ENCODE data around the gene ZFYVE28.
A peak's percentile ranks its signal among the peaks of the same experiment; 100 is the strongest.
"Not testable (repeated sequence)": the region's sequence is repeated elsewhere in the genome, so short reads cannot be mapped to it uniquely, and the experiment has no call there.

The ZFYVE28 gene

DNA sequence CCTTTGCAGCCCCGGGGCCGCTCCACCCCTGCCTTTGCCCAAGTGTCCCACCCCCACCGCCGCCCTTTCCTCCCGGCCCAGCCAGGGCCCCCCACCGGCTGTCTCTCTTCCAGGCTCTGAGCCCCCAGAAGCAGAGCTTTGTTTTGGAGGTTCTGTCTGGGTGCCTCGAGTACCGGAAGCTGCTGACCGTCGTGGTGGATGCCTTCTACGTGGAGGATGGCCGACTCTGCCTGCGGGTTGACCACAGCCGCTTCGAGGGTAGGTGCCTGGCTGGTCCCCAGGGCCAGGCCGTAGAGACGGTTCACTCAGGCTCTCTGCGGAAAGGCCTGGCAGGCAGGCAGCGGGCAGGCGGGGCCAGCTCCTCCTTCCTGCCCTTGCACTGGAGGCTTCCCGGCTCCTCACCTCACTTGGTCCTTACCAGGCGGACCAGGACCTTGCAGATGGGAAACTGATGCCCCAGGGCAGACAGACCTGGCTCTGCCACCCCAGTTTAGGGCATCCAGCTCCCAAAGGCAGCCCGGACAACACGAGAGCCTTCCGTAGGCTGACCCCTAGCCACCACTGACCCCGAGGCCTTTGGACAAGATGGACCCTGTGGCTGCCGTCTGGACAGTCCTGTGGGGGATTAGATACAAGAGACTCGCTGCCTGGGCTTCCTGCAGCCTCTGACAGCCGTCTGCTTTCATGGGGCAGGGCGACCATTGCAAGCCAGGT, 18.5 kb upstream of the ZFYVE28 start:
- DNase-seq (ENCODE audit: extremely low read depth, low read depth): no peak

DNA sequence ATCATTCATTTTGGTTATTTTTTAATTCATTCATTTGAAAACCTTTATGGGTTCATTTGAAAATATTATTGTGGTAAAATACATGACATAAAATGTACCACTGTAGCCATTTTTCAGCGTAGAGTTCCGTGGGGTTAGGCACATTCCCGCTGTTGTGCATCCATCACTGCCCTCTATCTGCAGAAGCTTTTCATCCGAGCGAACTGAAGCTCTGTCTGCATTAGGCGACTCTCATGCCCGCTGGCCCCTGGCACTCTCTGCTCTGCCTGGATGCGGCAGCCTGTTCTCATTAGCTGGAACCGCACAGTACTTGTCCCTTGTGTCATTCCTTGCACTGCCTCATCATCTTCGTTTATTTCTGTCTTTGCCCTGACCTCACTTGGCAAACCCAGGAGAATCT, 17.9 kb upstream of the ZFYVE28 start:
- no peak for DNase-seq (ENCODE audit: extremely low read depth, low read depth)
- TF ChIP-seq, protein P1, sequence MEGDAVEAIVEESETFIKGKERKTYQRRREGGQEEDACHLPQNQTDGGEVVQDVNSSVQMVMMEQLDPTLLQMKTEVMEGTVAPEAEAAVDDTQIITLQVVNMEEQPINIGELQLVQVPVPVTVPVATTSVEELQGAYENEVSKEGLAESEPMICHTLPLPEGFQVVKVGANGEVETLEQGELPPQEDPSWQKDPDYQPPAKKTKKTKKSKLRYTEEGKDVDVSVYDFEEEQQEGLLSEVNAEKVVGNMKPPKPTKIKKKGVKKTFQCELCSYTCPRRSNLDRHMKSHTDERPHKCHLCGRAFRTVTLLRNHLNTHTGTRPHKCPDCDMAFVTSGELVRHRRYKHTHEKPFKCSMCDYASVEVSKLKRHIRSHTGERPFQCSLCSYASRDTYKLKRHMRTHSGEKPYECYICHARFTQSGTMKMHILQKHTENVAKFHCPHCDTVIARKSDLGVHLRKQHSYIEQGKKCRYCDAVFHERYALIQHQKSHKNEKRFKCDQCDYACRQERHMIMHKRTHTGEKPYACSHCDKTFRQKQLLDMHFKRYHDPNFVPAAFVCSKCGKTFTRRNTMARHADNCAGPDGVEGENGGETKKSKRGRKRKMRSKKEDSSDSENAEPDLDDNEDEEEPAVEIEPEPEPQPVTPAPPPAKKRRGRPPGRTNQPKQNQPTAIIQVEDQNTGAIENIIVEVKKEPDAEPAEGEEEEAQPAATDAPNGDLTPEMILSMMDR (IDR thresholded peaks at IDR 0.05; ENCODE audit: low read depth, low read length): peak; percentile 42

More for the DNA sequence above, 18.5 kb upstream of the ZFYVE28 start:
- TF ChIP-seq, protein P1 (IDR thresholded peaks at IDR 0.05; ENCODE audit: low read depth, low read length): no peak

DNA sequence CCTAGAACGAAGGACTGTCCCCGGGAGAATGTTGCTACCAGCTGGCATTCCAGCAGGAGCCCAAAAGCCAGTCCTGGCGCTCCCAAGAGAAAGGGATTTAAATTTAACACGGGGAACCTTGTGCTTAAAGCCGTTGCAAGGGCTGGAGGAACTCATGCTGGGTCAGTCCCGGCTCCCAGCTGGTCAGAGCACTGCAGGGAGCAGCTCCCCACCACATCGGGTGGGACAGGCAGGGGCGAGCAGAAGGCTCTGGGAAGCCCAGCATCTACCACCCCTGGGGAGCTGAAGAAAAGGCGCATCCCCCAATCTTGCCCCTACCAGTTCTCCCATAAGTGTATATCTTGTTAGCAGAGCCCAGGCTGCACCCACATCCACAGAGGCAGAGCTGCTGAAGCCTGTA, 16.0 kb upstream of the ZFYVE28 start:
- DNase-seq (ENCODE audit: extremely low read depth, low read depth): no peak
- TF ChIP-seq, protein P1 (IDR thresholded peaks at IDR 0.05; ENCODE audit: low read depth, low read length): no peak

DNA sequence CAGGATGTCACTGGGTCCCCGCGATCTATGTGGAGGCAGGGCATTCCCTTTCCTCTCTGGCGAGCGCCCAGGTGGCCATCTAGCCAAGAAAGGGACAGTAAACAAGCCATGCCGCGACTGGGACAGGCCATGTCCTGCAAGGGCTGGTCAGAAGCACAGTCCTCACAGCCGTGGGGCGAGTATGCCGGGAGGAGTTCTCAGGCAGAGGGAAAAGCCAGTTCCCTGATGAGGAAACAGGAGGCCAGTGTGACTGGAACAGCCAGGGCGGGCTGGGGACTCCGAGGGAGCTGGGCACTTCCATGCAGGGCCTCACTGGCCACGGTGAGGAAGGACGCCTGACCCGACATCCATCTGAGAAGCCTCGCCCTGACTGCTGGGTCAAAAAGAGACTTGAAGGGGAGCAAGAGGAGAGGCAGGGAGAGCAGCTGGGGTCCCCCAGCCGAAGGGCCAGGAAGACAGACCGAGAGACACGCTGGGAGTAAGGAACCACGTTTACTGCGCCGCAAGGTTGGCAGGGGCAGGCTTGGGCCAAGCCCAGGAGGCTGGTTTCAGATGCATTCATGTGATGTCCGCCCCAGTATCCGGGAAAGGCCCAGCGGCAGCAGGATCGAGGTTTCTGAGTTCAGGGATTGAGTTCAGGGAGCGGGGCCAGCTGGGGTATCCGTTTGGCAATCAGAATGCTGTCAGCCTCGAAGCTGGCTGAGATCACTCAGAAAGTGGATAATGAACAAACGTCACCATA, 15.3 kb upstream of the ZFYVE28 start:
- TF ChIP-seq, protein P1 (IDR thresholded peaks at IDR 0.05; ENCODE audit: low read depth, low read length): no peak
- no peak for DNase-seq (ENCODE audit: extremely low read depth, low read depth)

DNA sequence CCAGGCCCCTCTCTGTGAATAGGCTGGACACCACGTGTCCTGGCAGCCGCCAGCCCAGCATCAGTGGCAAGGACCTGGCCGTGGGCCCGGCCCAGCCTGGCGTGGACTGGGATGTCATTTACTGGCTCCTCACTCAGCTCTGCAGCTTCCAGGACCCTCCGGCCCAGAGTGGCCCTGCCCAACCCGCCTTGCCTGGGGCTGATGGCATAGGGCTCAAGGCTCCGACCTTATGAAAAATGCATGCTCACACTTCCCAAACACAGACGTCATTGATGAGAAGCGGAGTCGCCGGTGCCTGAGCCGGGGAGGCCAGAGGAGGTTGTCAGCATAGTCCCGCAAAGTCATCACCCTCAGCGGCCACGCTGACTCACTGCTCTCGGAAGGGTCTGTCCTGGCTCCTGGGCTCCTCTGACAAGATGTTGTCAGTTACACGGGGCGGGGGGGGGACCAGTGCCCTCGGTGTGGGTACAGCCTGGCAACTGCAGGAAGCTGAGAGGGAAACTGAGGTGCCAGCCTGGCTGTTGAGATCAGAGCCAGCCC, 14.6 kb upstream of the ZFYVE28 start:
- TF ChIP-seq, protein P1 (IDR thresholded peaks at IDR 0.05; ENCODE audit: low read depth, low read length): no peak

DNA sequence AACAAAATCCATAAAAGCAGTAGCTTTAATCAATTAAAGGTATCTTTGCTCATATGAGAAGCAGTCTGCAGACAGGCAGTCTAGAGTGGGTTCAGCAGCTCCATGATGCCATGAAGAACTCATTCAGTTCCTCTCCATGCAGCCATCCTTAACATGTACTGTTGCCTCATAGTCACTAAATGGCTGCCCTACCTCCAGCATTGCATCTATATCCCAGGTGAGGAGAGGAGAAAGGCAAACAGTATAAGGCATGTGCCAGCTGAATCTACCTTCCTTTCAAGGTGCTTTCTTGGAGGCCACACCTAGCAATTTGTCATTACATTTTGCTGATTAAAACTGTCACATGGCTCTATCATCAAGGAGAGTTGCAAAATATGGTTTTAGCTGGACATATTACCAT, 13.6 kb upstream of the ZFYVE28 start:
- DNase-seq (ENCODE audit: extremely low read depth, low read depth): no peak
- TF ChIP-seq, protein P1 (IDR thresholded peaks at IDR 0.05; ENCODE audit: low read depth, low read length): no peak

More for the DNA sequence above, 14.6 kb upstream of the ZFYVE28 start:
- no peak for DNase-seq (ENCODE audit: extremely low read depth, low read depth)

DNA sequence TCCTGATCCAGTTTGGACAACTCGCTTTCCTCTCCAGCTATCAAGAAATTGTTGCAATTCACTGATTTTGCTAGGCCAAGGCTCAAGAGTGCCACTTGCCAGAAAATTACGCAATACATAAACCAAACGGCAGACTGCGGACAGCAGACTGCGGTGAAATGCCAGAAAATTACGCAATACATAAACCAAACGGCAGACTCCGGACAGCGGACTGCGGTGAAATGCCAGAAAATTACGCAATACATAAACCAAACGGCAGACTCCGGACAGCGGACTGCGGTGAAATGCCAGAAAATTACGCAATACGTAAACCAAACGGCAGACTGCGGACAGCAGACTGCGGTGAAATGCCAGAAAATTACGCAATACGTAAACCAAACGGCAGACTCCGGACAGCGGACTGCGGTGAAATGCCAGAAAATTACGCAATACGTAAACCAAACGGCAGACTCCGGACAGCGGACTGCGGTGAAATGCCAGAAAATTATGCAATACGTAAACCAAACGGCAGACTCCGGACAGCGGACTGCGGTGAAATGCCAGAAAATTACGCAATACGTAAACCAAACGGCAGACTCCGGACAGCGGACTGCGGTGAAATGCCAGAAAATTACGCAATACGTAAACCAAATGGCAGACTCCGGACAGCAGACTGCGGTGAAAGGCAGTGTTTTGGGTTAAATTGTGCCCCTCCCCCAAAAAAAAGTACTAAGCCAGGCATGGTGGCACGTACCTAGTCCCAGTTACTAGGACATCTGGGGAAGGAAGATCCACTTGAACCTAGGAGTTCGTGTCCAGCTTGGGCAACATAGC, 11.7 kb upstream of the ZFYVE28 start:
- not testable (repeated sequence) for DNase-seq (ENCODE audit: extremely low read depth, low read depth)

Measured in AG09319 (cell line).